Endothelial cell of umbilical vein (primary cell): Measurements from ENCODE around the gene BLTP3B.

Experiments used
- CTCF ChIP-seq, 2 donors: IDR thresholded peaks; 1 replicate in 1 of 2; 2 replicates in 1 of 2; pipeline ENCODE4 v1.5.1; 2011; ENCODE audit warnings: low read length in 2 of 2, mild to moderate bottlenecking in 2 of 2, moderate library complexity in 2 of 2, control low read depth in 1 of 2, inconsistent platforms in 1 of 2, low read depth in 1 of 2; ENCODE audit not compliant: insufficient read depth in 1 of 2; ENCODE audit errors: extremely low read depth in 1 of 2
- EZH2 ChIP-seq: IDR thresholded peaks from 2 replicates; pipeline ENCODE4 v1.6.1; 2012; ENCODE audit warnings: borderline replicate concordance, low read depth, mild to moderate bottlenecking, moderate library complexity, low read length, inconsistent platforms; ENCODE audit not compliant: severe bottlenecking
- JUN ChIP-seq: IDR thresholded peaks from 2 replicates; pipeline ENCODE4 v1.6.1; 2011; ENCODE audit warnings: borderline replicate concordance, low read depth; ENCODE audit not compliant: insufficient read length, insufficient read depth
- POLR2AphosphoS5 ChIP-seq: IDR thresholded peaks from 2 replicates; pipeline ENCODE4 v1.6.1; 2012; ENCODE audit warnings: low read depth, mild to moderate bottlenecking, control low read depth, low read length, moderate library complexity; ENCODE audit not compliant: insufficient read depth

GRCh38 chr12:100110276-100110675 is 32.4 kb downstream of the BLTP3B start:
- TF ChIP-seq POLR2AphosphoS5 (no peak), JUN (no peak), EZH2 (no peak), CTCF (IDR thresholded peaks at IDR 0.05; ENCODE audit: extremely low read depth in 1 of 2, insufficient read depth in 1 of 2, low read depth in 1 of 2, low read length in 2 of 2) (no peak)
